ENCODE measurements around the gene NRDC.
A peak's percentile ranks its signal among the peaks of the same experiment; 100 is the strongest.

NRDC gene

GRCh38 chr1:51754666-51755065 lies 123.9 kb downstream of the NRDC start:
- Histone ChIP-seq H4K91ac (ENCODE audit: low read length) (no peak overlapping the region), H4K8ac (ENCODE audit: low read length) (no peak overlapping the region), H3K4ac (ENCODE audit: low read depth in 1 of 2, low read length in 2 of 2) (no peak overlapping the region), H3K4me3 (ENCODE audit: insufficient read depth in 1 of 2, low read depth in 1 of 2, low read length in 2 of 2) (no peak overlapping the region), H3K23ac (ENCODE audit: low read length in 2 of 2) (no peak overlapping the region), H2BK12ac (ENCODE audit: low read length in 2 of 2) (no peak overlapping the region), H3K9ac (ENCODE audit: low read length) (no peak overlapping the region), H3K14ac (ENCODE audit: low read length in 2 of 2) (no peak overlapping the region), H3K4me1 (ENCODE audit: control insufficient read depth, insufficient read depth, low read depth, low read length) (no peaks in the 10 kb centered on the region), H3K9me3 (ENCODE audit: control insufficient read depth, low read length) (no peaks in the 10 kb centered on the region), H3K27ac (ENCODE audit: low read length, poor library complexity, severe bottlenecking) (no peak overlapping the region), H3K18ac (ENCODE audit: low read depth in 1 of 2, low read length in 2 of 2) (no peak overlapping the region), H2BK5ac (ENCODE audit: low read depth, low read length, poor library complexity, severe bottlenecking) (no peak overlapping the region), H3K79me1 (replicated peaks; ENCODE audit: low read length, poor library complexity, severe bottlenecking) (peaks cover 17% of the 10 kb centered on the region), H2BK15ac (ENCODE audit: low read depth, poor library complexity, severe bottlenecking) (no peak overlapping the region), H3K36me3 (ENCODE audit: control insufficient read depth in 1 of 2, insufficient read depth in 2 of 2, low read depth in 1 of 2, low read length in 2 of 2) (peaks cover 3 to 24% of the 10 kb centered on the region in 2 experiments), H3K4me2 (ENCODE audit: low read length, poor library complexity, severe bottlenecking) (no peak overlapping the region), H3K27me3 (ENCODE audit: control insufficient read depth in 1 of 2, insufficient read depth in 1 of 2, low read length in 2 of 2) (no peaks in the 10 kb centered on the region), H2BK120ac (ENCODE audit: low read depth, low read length) (no peak overlapping the region), H2AFZ (ENCODE audit: low read depth, low read length) (no peak overlapping the region), H2AK5ac (ENCODE audit: low read length, severe bottlenecking) (no peak overlapping the region)
- WGBS: 98% methylated on average over 3 of the region's 3 CpGs
- no peak for DNase-seq

- no peak overlapping the region for H3K4me3 ChIP-seq (ENCODE audit: insufficient read depth in 1 of 2, low read depth in 1 of 2, low read length in 2 of 2)
- no peaks in the 10 kb centered on the region for H3K9me3 ChIP-seq (ENCODE audit: control insufficient read depth, low read length)
- no peaks in the 10 kb centered on the region for H3K4me1 ChIP-seq (ENCODE audit: control insufficient read depth, insufficient read depth, low read depth, low read length)
- H2AK5ac ChIP-seq (ENCODE audit: low read length, severe bottlenecking): no peak overlapping the region
- no peak overlapping the region for H4K91ac ChIP-seq (ENCODE audit: low read length)
- H3K23ac ChIP-seq (ENCODE audit: low read length in 2 of 2): no peak overlapping the region
- no peak overlapping the region for H3K4me2 ChIP-seq (ENCODE audit: low read length, poor library complexity, severe bottlenecking)
- no peak overlapping the region for H3K18ac ChIP-seq (ENCODE audit: low read depth in 1 of 2, low read length in 2 of 2)
- H2BK15ac ChIP-seq (ENCODE audit: low read depth, poor library complexity, severe bottlenecking): no peak overlapping the region
- H2BK12ac ChIP-seq (ENCODE audit: low read length in 2 of 2): no peak overlapping the region
- no peaks in the 10 kb centered on the region for H3K27me3 ChIP-seq (ENCODE audit: control insufficient read depth in 1 of 2, insufficient read depth in 1 of 2, low read length in 2 of 2)
- H2BK5ac ChIP-seq (ENCODE audit: low read depth, low read length, poor library complexity, severe bottlenecking): no peak overlapping the region
- H4K8ac ChIP-seq (ENCODE audit: low read length): no peak overlapping the region
- DNase-seq: no peak
- no peak overlapping the region for H3K27ac ChIP-seq (ENCODE audit: low read length, poor library complexity, severe bottlenecking)
- H3K36me3 ChIP-seq (ENCODE audit: control insufficient read depth in 1 of 2, insufficient read depth in 2 of 2, low read depth in 1 of 2, low read length in 2 of 2): peaks cover 9 to 27% of the 10 kb centered on the region in 2 experiments
- H3K4ac ChIP-seq (ENCODE audit: low read depth in 1 of 2, low read length in 2 of 2): no peak overlapping the region
- H3K14ac ChIP-seq (ENCODE audit: low read length in 2 of 2): no peak overlapping the region
- no peak overlapping the region for H3K9ac ChIP-seq (ENCODE audit: low read length)
- H3K79me1 ChIP-seq (replicated peaks; ENCODE audit: low read length, poor library complexity, severe bottlenecking): peaks cover 21% of the 10 kb centered on the region
- H2BK120ac ChIP-seq (ENCODE audit: low read depth, low read length): no peak overlapping the region
- H2AFZ ChIP-seq (ENCODE audit: low read depth, low read length): no peak overlapping the region
These were observed 124.6 kb downstream of the NRDC start for GRCh38 chr1:51753969-51754368.

- Histone ChIP-seq H2BK5ac (ENCODE audit: low read depth, low read length, poor library complexity, severe bottlenecking) (no peak overlapping the region), H4K91ac (ENCODE audit: low read length) (no peak overlapping the region), H3K4me3 (ENCODE audit: insufficient read depth in 1 of 2, low read depth in 1 of 2, low read length in 2 of 2) (no peak overlapping the region), H3K14ac (ENCODE audit: low read length in 2 of 2) (no peak overlapping the region), H2BK15ac (ENCODE audit: low read depth, poor library complexity, severe bottlenecking) (no peak overlapping the region), H3K23ac (ENCODE audit: low read length in 2 of 2) (no peak overlapping the region), H2BK12ac (ENCODE audit: low read length in 2 of 2) (no peak overlapping the region), H3K27ac (ENCODE audit: low read length, poor library complexity, severe bottlenecking) (no peak overlapping the region), H3K79me1 (replicated peaks; ENCODE audit: low read length, poor library complexity, severe bottlenecking) (peaks cover 21% of the 10 kb centered on the region), H3K4ac (ENCODE audit: low read depth in 1 of 2, low read length in 2 of 2) (no peak overlapping the region), H2AK5ac (ENCODE audit: low read length, severe bottlenecking) (no peak overlapping the region), H3K4me2 (ENCODE audit: low read length, poor library complexity, severe bottlenecking) (no peak overlapping the region), H4K8ac (ENCODE audit: low read length) (no peak overlapping the region), H2BK120ac (ENCODE audit: low read depth, low read length) (no peak overlapping the region), H2AFZ (ENCODE audit: low read depth, low read length) (no peak overlapping the region), H3K18ac (ENCODE audit: low read depth in 1 of 2, low read length in 2 of 2) (no peak overlapping the region), H3K9me3 (ENCODE audit: control insufficient read depth, low read length) (no peaks in the 10 kb centered on the region), H3K27me3 (ENCODE audit: control insufficient read depth in 1 of 2, insufficient read depth in 1 of 2, low read length in 2 of 2) (no peaks in the 10 kb centered on the region), H3K9ac (ENCODE audit: low read length) (no peak overlapping the region), H3K36me3 (ENCODE audit: control insufficient read depth in 1 of 2, insufficient read depth in 2 of 2, low read depth in 1 of 2, low read length in 2 of 2) (peaks cover 9 to 27% of the 10 kb centered on the region in 2 experiments), H3K4me1 (ENCODE audit: control insufficient read depth, insufficient read depth, low read depth, low read length) (no peaks in the 10 kb centered on the region)
- WGBS: 95% methylated on average over 10 of the region's 11 CpGs
- DNase-seq: no peak
These were observed 126.2 kb downstream of the NRDC start for GRCh38 chr1:51752073-51752948.

- Histone ChIP-seq H3K18ac (ENCODE audit: low read depth in 1 of 2, low read length in 2 of 2) (no peak overlapping the region), H3K79me1 (replicated peaks; ENCODE audit: low read length, poor library complexity, severe bottlenecking) (peaks cover 21% of the 10 kb centered on the region), H2BK12ac (ENCODE audit: low read length in 2 of 2) (no peak overlapping the region), H3K23ac (ENCODE audit: low read length in 2 of 2) (no peak overlapping the region), H2AFZ (ENCODE audit: low read depth, low read length) (no peak overlapping the region), H3K4ac (ENCODE audit: low read depth in 1 of 2, low read length in 2 of 2) (no peak overlapping the region), H2BK5ac (ENCODE audit: low read depth, low read length, poor library complexity, severe bottlenecking) (no peak overlapping the region), H3K9ac (ENCODE audit: low read length) (no peak overlapping the region), H4K8ac (ENCODE audit: low read length) (no peak overlapping the region), H3K36me3 (ENCODE audit: control insufficient read depth in 1 of 2, insufficient read depth in 2 of 2, low read depth in 1 of 2, low read length in 2 of 2) (peaks cover 9 to 22% of the 10 kb centered on the region in 2 experiments), H2AK5ac (ENCODE audit: low read length, severe bottlenecking) (no peak overlapping the region), H3K4me3 (ENCODE audit: insufficient read depth in 1 of 2, low read depth in 1 of 2, low read length in 2 of 2) (no peak overlapping the region), H2BK120ac (ENCODE audit: low read depth, low read length) (no peak overlapping the region), H3K27ac (ENCODE audit: low read length, poor library complexity, severe bottlenecking) (no peak overlapping the region), H3K27me3 (ENCODE audit: control insufficient read depth in 1 of 2, insufficient read depth in 1 of 2, low read length in 2 of 2) (no peaks in the 10 kb centered on the region), H4K91ac (ENCODE audit: low read length) (no peak overlapping the region), H2BK15ac (ENCODE audit: low read depth, poor library complexity, severe bottlenecking) (no peak overlapping the region), H3K9me3 (ENCODE audit: control insufficient read depth, low read length) (no peaks in the 10 kb centered on the region), H3K14ac (ENCODE audit: low read length in 2 of 2) (no peak overlapping the region), H3K4me2 (ENCODE audit: low read length, poor library complexity, severe bottlenecking) (no peak overlapping the region), H3K4me1 (ENCODE audit: control insufficient read depth, insufficient read depth, low read depth, low read length) (no peaks in the 10 kb centered on the region)
- 96% methylated on average over 1 of the region's 1 CpG for WGBS
- peak; percentile 9 for DNase-seq
These were observed 127.8 kb downstream of the NRDC start for GRCh38 chr1:51750729-51751128.

Measured in mesenchymal stem cell (in vitro differentiated cells and primary cell).